Liver (tissue), 9 donors: ENCODE measurements around the gene RBKS. TPM values are rescaled to one million over a fixed set of nuclear protein-coding genes. Genes with fewer than 3 reads are reported as not detected.

ENCODE experiments used
- DNase-seq: peaks from one replicate; pipeline ENCODE4 v3.0.0-alpha.2; 2017; ENCODE audit warnings: low spot score
- H3K27ac ChIP-seq, 2 donors: one replicate each; pipeline ENCODE4 v1.7.0; 2013; ENCODE audit warnings: inconsistent platforms in 2 of 2, low read length in 2 of 2, control low read depth in 1 of 2, low read depth in 1 of 2, mild to moderate bottlenecking in 1 of 2
- H3K27me3 ChIP-seq, 4 donors: one replicate each; pipeline versions ENCODE4 v1.6.1 to v1.7.0; 2013; ENCODE audit warnings: low read length in 3 of 4, inconsistent platforms in 1 of 4, mild to moderate bottlenecking in 1 of 4, moderate library complexity in 1 of 4; ENCODE audit not compliant: control insufficient read depth in 4 of 4, insufficient read depth in 4 of 4
- H3K36me3 ChIP-seq, 4 donors: one replicate each; pipeline versions ENCODE4 v1.6.1 to v1.7.0; 2013; ENCODE audit warnings: low read length in 3 of 4, mild to moderate bottlenecking in 3 of 4, low read depth in 1 of 4, moderate library complexity in 1 of 4; ENCODE audit not compliant: control insufficient read depth in 4 of 4, insufficient read depth in 3 of 4
- H3K4me1 ChIP-seq, 4 donors: one replicate each; pipeline versions ENCODE4 v1.6.1 to v1.7.0; 2013; ENCODE audit warnings: low read length in 3 of 4, mild to moderate bottlenecking in 3 of 4, moderate library complexity in 1 of 4; ENCODE audit not compliant: control insufficient read depth in 4 of 4, insufficient read depth in 4 of 4
- H3K4me3 ChIP-seq, 3 donors: one replicate each; pipeline versions ENCODE4 v1.6.1 to v1.7.0; 2013; ENCODE audit warnings: low read length in 3 of 3, control low read depth in 1 of 3, low read depth in 1 of 3, mild to moderate bottlenecking in 1 of 3
- H3K9ac ChIP-seq, 2 donors: one replicate each; pipeline ENCODE4 v1.7.0; 2013; ENCODE audit warnings: low read length in 2 of 2, mild to moderate bottlenecking in 2 of 2, moderate library complexity in 2 of 2, control low read depth in 1 of 2, low read depth in 1 of 2
- H3K9me3 ChIP-seq, 4 donors: one replicate each; pipeline versions ENCODE4 v1.6.1 to v1.7.0; 2013; ENCODE audit warnings: low read length in 3 of 4; ENCODE audit not compliant: control insufficient read depth in 4 of 4
- EGR1 ChIP-seq, 2 donors: IDR thresholded peaks; 2 replicates each; pipeline ENCODE4 v1.6.1; 2016 to 2018; ENCODE audit warnings: antibody characterized with exemption in 2 of 2, low read depth in 2 of 2
- FOXA1 ChIP-seq: IDR thresholded peaks from 2 replicates; pipeline ENCODE4 v1.6.1; 2016; ENCODE audit warnings: antibody characterized with exemption
- FOXA2 ChIP-seq: IDR thresholded peaks from 2 replicates; pipeline ENCODE4 v1.6.1; 2016; ENCODE audit warnings: antibody characterized with exemption
- GABPA ChIP-seq, 2 donors: IDR thresholded peaks in 1 of 2; conservative IDR thresholded peaks in 1 of 2; 2 replicates each; pipeline ENCODE4 v1.6.1; 2016; ENCODE audit warnings: antibody characterized with exemption in 2 of 2, mild to moderate bottlenecking in 1 of 2, moderate library complexity in 1 of 2
- HNF4A ChIP-seq, 2 donors: conservative IDR thresholded peaks; 2 replicates each; pipeline ENCODE4 v1.6.1; 2016; ENCODE audit warnings: antibody characterized with exemption in 2 of 2, mild to moderate bottlenecking in 2 of 2
- HNF4G ChIP-seq: IDR thresholded peaks from 2 replicates; pipeline ENCODE4 v1.6.1; 2016; ENCODE audit warnings: antibody characterized with exemption
- JUND ChIP-seq, 2 donors: IDR thresholded peaks; 2 replicates each; pipeline ENCODE4 v1.6.1; 2016; ENCODE audit warnings: antibody characterized with exemption in 2 of 2
- NR2F2 ChIP-seq: IDR thresholded peaks from 2 replicates; pipeline ENCODE4 v1.6.1; 2016; ENCODE audit warnings: antibody characterized with exemption
- RAD21 ChIP-seq, 2 donors: IDR thresholded peaks; 2 replicates each; pipeline ENCODE4 v1.6.1; 2016; ENCODE audit warnings: antibody characterized with exemption in 2 of 2, mild to moderate bottlenecking in 2 of 2
- RXRA ChIP-seq, 2 donors: IDR thresholded peaks; 2 replicates each; pipeline ENCODE4 v1.6.1; 2017 to 2018; ENCODE audit warnings: antibody characterized with exemption in 2 of 2, mild to moderate bottlenecking in 1 of 2
- SP1 ChIP-seq: IDR thresholded peaks from 2 replicates; pipeline ENCODE4 v1.6.1; 2018; ENCODE audit warnings: antibody characterized with exemption, mild to moderate bottlenecking
- TAF1 ChIP-seq: conservative IDR thresholded peaks from 2 replicates; pipeline ENCODE4 v1.6.1; 2016; ENCODE audit warnings: antibody characterized with exemption, mild to moderate bottlenecking
- YY1 ChIP-seq: IDR thresholded peaks from 2 replicates; pipeline ENCODE4 v1.6.1; 2016; ENCODE audit warnings: antibody characterized with exemption, mild to moderate bottlenecking
- WGBS: extraction: QIAGEN DNeasy Blood & Tissue Kit; methylation state at CpG from one replicate; pipeline ENCODE4 v1.1.7; 2013; 5-methylcytosine and 5-hydroxymethylcytosine counted together
- polyA plus RNA-seq, 2 donors: library from polyadenylated mRNA; stranded (reverse) in 1 of 2; unstranded in 1 of 2; fragments of 200-250 nt in 1 of 2; fragments of >200 nt in 1 of 2; fragmentation: Nextera tagmentation in 1 of 2; extraction: Ambion mirVana in 1 of 2; gene quantifications; one replicate each; pipeline versions ENCODE4 v1.2.1 to v1.2.3, GENCODE V29; 2013 to 2015
- total RNA-seq, 2 donors: library from RNA; depleted of rRNA; stranded (reverse); fragments of >200 nt; gene quantifications; one replicate each; pipeline ENCODE4 v1.2.3, GENCODE V29; 2014
- TF ChIP-seq, protein P1 (sequence below): IDR thresholded peaks from 2 replicates; pipeline ENCODE4 v1.6.1; 2016; ENCODE audit warnings: antibody characterized with exemption
- TF ChIP-seq, protein P2 (sequence below): IDR thresholded peaks from 2 replicates; pipeline ENCODE4 v1.6.1; 2016; ENCODE audit warnings: antibody characterized with exemption
- TF ChIP-seq, protein P3 (sequence below): fragments of 150-350 bp; IDR thresholded peaks from 2 replicates; pipeline ENCODE4 v1.5.1; 2017; ENCODE audit warnings: improper control_type of control experiment, low read depth, low read length; ENCODE audit not compliant: missing input control
- TF ChIP-seq, protein P4 (sequence below): IDR thresholded peaks from 2 replicates; pipeline ENCODE4 v1.6.1; 2016; ENCODE audit warnings: antibody characterized with exemption, mild to moderate bottlenecking
- TF ChIP-seq, protein P5 (sequence below): IDR thresholded peaks from 2 replicates; pipeline ENCODE4 v1.6.1; 2016; ENCODE audit warnings: antibody characterized with exemption
- donor health status: healthy.
- donor health status: healthy.
- donor health status: healthy.
- donor health status: healthy.
- donor health status: healthy.

Gene RBKS
- total and polyA plus RNA-seq, 4 donors, result 6.3 to 18.8 (median 15.2) TPM

DNA sequence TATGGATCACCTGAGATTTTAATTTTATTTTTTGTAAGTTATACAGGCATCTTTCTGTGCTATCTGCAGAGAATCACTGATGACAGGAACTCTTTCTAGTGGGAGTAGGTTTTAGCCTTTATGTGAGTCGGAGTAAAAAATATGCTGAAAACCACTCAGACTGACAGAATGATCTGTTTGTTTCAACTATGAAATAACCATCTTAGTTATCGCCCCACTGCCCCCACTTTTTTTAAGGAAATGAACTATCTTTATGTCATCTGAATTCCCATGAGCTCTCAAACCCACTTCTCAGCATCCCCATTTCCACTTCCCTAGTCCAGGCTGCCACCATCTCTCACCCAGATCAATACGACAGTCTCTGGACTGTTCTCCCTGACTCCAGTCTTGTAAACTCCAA, 79.7 kb downstream of the RBKS start:
- TF ChIP-seq, protein P1, sequence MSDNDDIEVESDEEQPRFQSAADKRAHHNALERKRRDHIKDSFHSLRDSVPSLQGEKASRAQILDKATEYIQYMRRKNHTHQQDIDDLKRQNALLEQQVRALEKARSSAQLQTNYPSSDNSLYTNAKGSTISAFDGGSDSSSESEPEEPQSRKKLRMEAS, result no peak
- no peak for TF ChIP-seq SP1
- TF ChIP-seq FOXA1, result no peak
- no peak for TF ChIP-seq RXRA (IDR thresholded peaks at IDR 0.05)
- TF ChIP-seq GABPA (IDR thresholded peaks at IDR 0.05 in 1 of 2, conservative IDR thresholded peaks at IDR 0.05 in 1 of 2), result no peak
- no peak for TF ChIP-seq YY1
- H3K4me3 ChIP-seq, result no peak overlapping the region
- H3K36me3 ChIP-seq, result peaks cover 0 to 4% (median 2%) of the 10 kb centered on the region in 4 donors
- DNase-seq, result no peak
- no peak overlapping the region for H3K27ac ChIP-seq
- no peaks in the 10 kb centered on the region for H3K9me3 ChIP-seq
- H3K9ac ChIP-seq, result no peak overlapping the region
- 93% methylated on average over 3 of the region's 3 CpGs for WGBS
- H3K4me1 ChIP-seq, result no peaks in the 10 kb centered on the region
- no peaks in the 10 kb centered on the region for H3K27me3 ChIP-seq

DNA sequence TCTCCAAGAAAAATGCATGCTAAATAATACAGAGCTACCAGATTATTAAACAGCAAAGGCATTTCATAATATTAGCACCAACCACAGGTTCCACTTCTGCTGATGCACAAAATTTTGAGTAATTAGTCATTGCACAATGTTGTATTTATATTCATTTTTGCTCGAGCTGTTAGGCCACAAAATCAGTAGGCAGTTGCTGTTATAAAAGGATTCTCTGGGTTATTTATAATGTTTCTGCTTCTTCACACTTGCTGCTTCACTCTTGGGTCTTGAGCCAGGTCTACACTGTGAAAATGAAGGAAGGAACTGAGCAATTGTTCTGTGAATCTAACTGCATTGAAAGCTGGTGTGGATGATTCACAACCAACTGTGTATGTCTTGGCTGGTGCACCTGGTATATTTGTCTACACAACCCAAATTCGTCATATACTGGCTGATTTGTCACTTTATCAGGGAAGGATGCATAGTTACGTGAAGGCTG, 80.4 kb downstream of the RBKS start:
- 66% methylated on average over 3 of the region's 3 CpGs for WGBS
- DNase-seq, result no peak
- Histone ChIP-seq H3K9me3 (no peaks in the 10 kb centered on the region), H3K4me1 (no peaks in the 10 kb centered on the region), H3K4me3 (no peak overlapping the region), H3K9ac (no peak overlapping the region), H3K36me3 (peaks cover 0 to 4% (median 2%) of the 10 kb centered on the region in 4 donors), H3K27ac (no peak overlapping the region), H3K27me3 (no peaks in the 10 kb centered on the region)
- no peak for TF ChIP-seq FOXA1
- no peak for TF ChIP-seq NR2F2
- no peak for TF ChIP-seq EGR1 (IDR thresholded peaks at IDR 0.05; ENCODE audit: low read depth in 2 of 2)
- TF ChIP-seq, protein P2, sequence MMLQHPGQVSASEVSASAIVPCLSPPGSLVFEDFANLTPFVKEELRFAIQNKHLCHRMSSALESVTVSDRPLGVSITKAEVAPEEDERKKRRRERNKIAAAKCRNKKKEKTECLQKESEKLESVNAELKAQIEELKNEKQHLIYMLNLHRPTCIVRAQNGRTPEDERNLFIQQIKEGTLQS, result no peak
- TF ChIP-seq HNF4A (conservative IDR thresholded peaks at IDR 0.05), result no peak
- TF ChIP-seq, protein P1, result no peak
- no peak for TF ChIP-seq FOXA2
- no peak for TF ChIP-seq HNF4G
- TF ChIP-seq, protein P3, sequence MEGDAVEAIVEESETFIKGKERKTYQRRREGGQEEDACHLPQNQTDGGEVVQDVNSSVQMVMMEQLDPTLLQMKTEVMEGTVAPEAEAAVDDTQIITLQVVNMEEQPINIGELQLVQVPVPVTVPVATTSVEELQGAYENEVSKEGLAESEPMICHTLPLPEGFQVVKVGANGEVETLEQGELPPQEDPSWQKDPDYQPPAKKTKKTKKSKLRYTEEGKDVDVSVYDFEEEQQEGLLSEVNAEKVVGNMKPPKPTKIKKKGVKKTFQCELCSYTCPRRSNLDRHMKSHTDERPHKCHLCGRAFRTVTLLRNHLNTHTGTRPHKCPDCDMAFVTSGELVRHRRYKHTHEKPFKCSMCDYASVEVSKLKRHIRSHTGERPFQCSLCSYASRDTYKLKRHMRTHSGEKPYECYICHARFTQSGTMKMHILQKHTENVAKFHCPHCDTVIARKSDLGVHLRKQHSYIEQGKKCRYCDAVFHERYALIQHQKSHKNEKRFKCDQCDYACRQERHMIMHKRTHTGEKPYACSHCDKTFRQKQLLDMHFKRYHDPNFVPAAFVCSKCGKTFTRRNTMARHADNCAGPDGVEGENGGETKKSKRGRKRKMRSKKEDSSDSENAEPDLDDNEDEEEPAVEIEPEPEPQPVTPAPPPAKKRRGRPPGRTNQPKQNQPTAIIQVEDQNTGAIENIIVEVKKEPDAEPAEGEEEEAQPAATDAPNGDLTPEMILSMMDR, result no peak
- no peak for TF ChIP-seq TAF1
- TF ChIP-seq GABPA (IDR thresholded peaks at IDR 0.05 in 1 of 2, conservative IDR thresholded peaks at IDR 0.05 in 1 of 2), result no peak
- no peak for TF ChIP-seq RAD21 (IDR thresholded peaks at IDR 0.05)
- TF ChIP-seq, protein P4, sequence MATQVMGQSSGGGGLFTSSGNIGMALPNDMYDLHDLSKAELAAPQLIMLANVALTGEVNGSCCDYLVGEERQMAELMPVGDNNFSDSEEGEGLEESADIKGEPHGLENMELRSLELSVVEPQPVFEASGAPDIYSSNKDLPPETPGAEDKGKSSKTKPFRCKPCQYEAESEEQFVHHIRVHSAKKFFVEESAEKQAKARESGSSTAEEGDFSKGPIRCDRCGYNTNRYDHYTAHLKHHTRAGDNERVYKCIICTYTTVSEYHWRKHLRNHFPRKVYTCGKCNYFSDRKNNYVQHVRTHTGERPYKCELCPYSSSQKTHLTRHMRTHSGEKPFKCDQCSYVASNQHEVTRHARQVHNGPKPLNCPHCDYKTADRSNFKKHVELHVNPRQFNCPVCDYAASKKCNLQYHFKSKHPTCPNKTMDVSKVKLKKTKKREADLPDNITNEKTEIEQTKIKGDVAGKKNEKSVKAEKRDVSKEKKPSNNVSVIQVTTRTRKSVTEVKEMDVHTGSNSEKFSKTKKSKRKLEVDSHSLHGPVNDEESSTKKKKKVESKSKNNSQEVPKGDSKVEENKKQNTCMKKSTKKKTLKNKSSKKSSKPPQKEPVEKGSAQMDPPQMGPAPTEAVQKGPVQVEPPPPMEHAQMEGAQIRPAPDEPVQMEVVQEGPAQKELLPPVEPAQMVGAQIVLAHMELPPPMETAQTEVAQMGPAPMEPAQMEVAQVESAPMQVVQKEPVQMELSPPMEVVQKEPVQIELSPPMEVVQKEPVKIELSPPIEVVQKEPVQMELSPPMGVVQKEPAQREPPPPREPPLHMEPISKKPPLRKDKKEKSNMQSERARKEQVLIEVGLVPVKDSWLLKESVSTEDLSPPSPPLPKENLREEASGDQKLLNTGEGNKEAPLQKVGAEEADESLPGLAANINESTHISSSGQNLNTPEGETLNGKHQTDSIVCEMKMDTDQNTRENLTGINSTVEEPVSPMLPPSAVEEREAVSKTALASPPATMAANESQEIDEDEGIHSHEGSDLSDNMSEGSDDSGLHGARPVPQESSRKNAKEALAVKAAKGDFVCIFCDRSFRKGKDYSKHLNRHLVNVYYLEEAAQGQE, result no peak
- TF ChIP-seq SP1, result no peak
- TF ChIP-seq, protein P5, sequence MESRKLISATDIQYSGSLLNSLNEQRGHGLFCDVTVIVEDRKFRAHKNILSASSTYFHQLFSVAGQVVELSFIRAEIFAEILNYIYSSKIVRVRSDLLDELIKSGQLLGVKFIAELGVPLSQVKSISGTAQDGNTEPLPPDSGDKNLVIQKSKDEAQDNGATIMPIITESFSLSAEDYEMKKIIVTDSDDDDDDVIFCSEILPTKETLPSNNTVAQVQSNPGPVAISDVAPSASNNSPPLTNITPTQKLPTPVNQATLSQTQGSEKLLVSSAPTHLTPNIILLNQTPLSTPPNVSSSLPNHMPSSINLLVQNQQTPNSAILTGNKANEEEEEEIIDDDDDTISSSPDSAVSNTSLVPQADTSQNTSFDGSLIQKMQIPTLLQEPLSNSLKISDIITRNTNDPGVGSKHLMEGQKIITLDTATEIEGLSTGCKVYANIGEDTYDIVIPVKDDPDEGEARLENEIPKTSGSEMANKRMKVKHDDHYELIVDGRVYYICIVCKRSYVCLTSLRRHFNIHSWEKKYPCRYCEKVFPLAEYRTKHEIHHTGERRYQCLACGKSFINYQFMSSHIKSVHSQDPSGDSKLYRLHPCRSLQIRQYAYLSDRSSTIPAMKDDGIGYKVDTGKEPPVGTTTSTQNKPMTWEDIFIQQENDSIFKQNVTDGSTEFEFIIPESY, result no peak
- TF ChIP-seq YY1, result no peak
- no peak for TF ChIP-seq RXRA (IDR thresholded peaks at IDR 0.05)
- TF ChIP-seq JUND (IDR thresholded peaks at IDR 0.05), result no peak
